CD4-positive, alpha-beta T cell treated with Interleukin-21 for 1 hour (primary cell): Measurements from ENCODE around the gene TAF15.
A peak's percentile ranks its signal among the peaks of the same experiment; 100 is the strongest.

ENCODE experiments used
- DNase-seq: peaks from one replicate; pipeline ENCODE4 v3.0.0-alpha.2; 2020

TAF15 gene

DNA sequence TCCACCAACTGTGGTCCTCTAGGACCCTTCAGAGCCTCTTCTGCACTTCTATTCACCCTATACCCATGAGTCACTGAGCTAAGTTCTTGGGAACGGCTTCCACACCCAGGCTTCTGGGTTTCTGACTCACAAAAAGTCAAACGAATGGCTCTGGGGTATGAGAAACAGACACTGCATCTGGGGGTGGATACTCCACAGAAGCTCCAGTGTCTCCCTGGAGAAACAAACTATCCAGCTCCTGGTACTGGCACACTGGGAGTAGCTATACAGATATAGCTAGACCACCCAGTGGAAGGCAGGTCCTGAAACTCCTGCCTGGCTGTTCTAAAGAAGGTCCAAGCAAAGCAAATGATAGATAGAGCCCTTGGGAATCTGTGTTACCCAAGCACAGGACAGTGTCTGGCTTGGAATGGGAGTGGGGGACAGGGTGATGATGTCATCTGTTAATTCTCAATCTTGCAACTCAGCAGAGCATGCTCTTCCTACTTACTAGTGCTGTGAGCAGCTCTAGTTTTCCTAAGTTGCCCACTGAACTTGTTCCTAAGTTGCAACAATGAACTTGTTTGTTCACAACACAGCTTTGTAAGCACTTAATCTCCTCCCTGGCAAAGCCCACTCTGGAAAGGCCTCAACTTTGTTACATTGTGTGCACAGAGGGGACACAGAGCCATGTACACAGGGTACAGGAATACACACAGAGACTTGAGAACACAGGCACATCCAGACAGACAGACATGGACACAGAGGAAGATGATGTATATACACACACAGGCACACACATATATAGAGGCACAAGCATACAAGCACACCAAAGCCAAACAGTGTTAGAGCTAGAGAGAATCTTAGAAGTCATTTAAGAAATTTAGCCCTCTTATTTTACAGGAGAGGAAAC is 20.6 kb upstream of the TAF15 start:
- DNase-seq, result no peak

DNA sequence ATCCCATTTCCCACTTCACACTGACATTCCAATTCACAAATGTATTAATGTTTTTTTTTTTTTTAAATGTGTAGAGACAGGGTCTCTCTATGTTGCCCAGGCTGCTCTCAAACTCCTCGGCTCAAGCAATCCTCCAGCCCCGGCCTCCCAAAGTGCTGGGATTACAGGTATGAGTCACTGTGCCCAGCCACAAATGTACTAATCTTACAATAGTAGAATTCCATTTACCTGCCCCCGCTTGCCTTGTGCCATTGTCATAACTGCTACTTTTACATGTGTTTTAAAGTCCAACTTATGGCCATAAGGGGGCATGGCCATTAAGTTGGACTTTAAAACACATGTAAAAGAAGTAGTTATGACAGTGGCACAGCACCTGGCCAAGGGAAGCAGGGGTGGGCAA is 18.4 kb upstream of the TAF15 start:
- no peak for DNase-seq

DNA sequence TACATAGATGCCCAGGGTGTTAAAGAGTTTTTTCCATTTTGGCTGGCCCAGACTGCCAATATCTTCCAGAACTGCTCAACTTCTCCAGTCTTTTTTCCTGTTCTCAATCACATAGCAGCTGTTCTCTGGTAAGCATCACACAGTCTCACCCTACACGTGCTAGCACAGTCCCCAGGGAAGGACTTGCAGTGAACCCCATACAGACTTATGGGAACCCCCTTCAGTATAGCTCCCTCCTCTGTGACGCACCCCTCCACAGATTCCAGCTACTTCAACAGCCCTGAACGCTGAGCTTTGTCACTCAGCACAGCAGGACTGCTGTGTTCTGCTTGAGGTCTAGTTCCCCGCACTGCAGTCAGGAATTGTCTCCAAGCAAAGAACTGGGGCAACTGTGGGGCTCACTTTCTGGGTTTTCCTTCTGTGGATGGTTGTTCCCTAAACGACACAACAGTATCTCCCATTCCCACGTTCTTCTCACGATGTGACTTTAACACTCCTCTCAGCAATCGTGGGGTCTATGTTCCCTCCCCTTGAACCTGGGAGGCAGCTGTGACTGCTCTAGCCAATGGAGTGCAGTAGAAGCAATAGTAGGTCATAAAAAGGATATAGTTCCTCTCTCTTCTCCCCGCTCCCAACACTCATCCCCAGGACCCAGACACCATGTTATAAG is 17.5 kb upstream of the TAF15 start:
- DNase-seq, result no peak

DNA sequence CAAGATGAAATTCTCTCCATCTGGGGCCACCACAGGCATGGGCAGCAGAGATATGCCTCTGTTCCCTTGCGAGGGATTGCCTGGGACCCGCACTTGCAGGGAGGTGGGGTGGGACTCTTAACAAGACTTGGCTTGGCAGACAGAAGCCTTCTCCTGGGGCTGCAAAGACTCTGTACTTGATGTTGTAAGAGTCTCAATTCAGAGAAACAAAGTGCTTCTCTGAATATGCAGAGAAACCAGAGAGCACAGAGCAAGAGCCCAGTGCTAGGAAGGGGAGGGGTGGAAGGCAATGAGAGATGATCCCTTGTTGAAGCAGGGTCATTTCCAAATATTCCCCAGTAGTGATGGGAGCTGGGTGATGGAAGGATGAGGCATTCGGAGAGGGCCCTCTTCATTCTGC is 16.0 kb upstream of the TAF15 start:
- DNase-seq, result no peak

DNA sequence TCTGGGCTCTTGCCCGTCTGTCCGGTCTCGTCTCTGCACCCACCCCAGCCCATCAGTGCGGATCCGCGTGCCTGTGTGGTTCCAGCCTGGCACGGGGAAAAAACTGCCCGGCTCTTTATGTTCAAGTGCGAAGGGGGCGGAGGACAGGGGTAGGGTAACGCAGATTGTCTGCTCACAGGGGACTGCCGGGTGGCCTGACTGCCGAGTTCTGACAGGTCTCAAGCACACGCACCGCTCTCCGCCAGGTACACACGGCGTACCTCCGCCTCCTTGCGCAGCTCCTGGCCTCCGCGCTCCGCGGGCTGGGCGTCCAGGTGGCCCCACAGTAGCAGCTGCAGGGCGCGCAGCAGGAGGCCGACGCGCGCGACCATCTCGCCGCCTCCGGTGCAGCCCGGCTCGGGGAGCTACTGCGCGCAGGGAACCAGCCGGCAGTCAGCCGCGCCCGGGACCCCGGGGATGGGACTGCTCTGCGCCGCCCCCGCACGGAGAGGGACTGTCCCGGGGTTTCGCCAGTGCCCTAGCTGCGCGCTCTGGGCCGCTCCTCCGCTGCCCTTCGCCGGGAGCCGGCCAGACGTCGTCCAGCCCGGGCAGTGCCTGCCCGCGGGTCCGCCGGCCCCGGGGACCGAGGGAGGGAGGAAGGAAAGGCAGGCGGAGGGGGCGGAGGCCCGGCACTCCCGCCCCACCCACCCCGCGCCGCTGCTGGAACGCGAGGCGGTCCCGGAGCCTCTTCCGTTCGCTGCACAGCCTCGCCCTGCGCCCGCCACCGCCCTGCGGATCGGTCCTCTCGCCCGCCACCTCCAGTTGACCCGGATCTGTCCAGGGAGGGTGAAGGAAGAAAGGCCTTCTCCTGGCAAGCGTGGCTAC is 14.0 kb upstream of the TAF15 start, which contains the start of gene MMP28:
Gene MMP28 (minus strand): TSS at position 635 of the 864 bp plus-strand sequence. CDS start 264 bp downstream, at position 371.
- peak; percentile 13 for DNase-seq

DNA sequence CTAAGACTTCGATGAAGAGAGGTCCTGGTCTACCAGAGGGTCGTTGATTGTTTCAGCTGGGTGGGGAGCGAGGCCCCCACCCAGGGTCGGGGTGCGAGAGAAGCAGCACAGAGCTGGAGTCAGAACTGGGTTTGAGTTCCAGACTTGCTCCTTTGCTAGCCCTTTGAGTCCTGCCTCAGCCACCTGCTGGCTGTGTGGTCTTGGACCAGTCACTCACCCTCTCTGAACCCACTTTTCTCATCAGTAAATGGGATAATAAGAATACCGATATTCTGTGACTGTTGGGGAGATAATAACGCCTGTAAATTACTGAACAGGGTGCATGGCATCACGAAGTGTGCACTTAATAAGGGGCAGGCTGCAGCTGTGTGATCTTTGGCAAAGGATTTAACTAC is 13.4 kb upstream of the TAF15 start:
- DNase-seq, result no peak

DNA sequence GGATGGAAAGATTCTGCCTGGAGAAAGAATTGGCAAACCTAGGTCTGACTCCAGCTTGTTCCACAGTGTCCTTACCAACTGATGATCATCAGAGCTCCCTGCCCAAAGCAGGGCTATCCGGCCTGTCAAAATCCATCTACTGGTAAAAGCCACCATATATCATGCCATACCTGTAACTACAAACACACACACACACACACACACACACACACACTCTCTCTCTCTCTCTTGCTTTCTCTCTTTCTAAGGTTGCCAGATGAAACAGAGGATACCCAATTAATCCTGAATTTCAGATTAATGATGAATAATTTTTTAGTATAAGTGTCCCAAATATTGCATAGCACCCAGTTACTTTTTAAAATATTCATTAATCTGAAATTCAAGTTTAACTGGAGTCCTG is 12.3 kb upstream of the TAF15 start:
- no peak for DNase-seq

DNA sequence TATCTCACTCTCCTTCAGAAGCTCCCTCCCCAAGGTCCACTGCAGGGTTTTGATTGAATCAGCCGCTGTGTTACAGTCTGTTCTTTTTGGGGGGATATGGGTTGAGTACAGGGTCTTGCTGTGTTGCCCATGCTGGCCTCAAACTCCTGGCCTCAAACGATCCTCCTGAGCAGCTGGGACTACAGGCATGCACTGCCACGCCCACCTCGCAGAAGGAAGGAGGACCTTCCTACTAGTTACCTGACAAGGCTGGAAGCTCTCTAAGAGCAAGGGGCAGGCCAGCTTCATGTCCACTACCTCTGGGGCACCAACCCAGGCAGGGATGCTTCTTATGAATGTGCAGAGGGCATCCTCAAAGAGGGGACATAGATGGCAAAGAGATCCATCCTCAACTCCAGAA is 11.9 kb upstream of the TAF15 start:
- DNase-seq, result no peak

DNA sequence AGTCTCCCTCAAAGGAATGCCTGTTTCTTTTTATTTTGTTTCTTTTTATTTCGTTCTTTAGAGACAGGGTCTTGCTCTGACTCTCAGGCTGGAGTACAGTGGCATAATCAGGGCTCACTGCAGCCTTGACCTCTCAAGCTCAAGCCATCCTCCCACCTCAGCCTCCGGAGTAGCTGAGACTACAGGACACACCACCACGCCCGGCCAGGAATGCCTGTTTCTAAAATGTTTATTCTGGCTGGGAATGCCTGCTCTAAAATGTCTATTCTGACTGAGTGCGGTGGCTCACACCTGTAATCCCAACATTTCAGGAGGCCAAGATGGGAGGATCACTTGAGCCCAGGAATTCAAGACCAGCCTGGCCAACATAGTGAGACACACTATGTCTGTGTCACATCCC is 11.4 kb upstream of the TAF15 start:
- DNase-seq, result no peak

DNA sequence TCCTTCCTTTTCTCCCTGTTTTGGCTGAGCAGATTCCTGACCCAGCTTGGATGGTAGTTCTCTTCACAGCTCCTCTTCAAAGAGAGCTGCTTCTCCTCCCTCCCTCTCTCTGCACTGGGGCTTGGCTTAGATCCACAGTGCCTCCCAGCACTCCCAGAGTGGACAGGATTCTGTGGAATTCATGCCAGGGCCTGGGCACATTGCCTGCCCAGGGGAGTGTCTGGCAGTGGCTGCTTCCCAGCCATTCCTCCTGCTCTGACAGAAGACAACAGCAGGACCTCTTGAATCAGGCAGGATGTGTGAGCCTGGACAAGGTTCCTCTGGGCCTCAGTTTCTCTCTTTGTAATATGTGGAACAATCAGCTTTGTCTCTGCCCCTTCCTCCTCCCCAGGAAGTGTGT is 9.3 kb upstream of the TAF15 start:
- DNase-seq, result no peak

DNA sequence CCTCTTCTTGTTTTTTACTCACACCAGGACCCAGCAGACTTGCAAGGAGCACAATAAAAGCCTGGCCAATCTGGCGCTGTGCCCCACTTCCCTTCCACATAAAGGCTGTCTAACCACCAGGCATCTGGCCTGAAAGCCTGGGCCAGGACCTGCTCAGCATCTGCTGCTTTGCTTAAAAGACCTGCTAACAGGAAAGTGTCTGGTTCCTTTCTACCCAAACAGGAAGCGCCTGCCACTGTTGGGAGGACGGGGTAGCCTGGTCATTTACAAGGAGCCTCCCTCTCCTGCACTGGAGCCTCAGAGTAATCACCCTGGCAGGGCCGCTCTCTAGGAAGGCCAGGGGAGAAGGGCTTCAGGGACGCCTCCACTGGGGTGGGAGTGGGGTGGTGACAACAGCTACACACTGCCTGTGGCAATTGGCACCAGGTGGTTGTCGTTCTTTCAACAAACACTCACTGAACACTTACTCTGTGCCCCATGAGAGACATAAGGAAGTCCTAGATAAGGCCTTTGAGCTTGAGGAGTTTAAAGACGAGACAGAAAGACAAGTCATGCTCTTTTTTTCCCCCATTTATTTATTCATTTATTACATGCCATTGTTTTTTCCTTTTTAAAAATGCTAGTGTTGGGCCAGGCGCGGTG is 7.6 kb upstream of the TAF15 start:
- DNase-seq, result no peak

DNA sequence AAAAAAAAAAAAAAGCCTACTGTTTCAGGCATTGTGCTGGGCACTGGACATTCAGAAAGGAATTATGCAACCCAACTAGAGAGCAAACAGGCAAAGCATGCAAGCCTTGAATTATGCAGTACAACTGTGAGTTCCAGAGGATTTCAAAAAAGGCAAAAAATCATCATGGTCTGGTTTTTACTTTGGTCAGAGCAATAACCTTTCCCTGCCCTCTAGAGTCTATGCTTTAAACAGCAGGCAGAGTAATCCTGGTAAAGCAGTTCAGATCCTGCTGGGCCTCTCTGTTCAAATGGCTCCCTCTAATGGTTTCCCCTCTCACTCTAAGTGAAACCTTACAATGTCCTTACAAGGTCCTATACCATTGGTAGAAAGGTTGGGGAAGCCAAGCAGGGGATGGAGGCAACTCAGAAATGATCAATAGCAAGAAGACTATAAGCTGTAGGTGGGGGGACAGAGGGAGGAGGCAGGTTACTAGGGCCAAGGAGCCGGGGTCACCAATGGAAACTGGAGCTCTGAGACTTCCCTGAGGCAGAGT is 4.6 kb upstream of the TAF15 start:
- DNase-seq, result peak; percentile 82

DNA sequence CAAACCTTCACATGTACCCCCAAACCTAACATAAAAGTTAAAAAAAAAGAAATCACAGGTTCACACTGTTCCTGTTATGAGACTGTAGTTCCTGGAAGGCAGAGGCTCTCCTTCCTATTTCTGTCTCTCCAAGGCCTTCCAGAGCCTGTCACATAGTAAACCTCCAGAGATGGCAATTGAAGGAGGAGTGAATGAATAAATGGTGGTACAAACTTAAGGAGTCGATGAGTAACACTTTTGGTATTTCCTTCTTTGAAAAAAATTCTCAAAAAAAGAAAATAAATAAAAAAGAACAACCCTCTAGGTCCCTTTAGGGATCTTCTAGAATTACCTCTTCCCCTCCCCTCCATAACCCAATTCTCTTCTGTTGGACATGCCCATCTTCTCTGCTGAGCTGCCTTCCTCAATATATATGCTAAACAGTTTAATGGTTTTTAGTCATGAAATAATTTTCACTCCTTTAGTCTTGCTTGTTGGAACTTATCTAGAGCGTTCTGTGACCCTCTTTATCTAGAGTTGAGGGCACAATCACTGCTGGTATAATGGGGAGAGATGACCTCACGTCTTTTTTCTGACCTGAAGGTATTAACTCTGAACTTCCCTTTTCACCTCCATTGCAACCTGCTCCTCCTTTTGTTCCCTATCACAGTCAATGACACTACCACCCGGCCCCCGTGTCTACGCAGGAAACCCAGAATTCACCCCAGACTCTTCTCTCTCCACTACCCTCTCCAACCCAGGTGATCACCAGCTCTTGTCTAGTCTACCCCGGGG is 1.7 kb upstream of the TAF15 start:
- no peak for DNase-seq

DNA sequence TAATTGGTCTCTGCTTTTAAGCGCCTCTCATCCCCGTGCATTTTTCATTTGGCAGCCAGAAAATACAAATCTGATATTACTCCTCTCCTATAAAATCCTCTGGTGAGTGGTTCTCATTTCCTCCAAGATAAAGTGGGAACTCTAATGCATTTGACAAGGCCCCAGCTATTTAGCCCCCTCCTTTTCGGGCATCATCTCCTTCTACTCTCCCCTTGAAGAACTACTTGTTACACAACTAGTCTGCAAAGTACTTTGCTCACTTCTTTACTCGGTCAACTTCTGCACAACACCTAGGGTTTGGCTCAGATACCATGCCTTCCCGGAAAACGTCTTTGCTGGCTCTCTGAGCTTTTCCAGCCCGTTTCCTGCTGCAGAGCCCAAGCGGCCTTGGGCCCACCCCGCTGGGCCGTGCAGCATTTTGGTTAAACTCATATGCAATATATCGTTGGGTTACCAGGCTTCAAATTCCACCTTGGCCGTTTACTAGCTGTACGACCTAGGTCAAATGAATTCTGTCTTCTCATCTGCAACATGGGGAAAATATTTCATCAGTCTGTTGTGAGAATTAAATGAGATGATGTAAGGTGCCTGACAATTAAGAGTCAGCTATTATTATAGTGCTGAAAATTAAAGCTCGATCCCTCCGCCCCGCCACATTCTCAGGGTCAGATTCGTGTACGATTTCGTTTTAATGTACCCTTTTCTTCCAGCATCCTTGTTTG is 883 bp upstream of the TAF15 start:
- DNase-seq, result no peak

DNA sequence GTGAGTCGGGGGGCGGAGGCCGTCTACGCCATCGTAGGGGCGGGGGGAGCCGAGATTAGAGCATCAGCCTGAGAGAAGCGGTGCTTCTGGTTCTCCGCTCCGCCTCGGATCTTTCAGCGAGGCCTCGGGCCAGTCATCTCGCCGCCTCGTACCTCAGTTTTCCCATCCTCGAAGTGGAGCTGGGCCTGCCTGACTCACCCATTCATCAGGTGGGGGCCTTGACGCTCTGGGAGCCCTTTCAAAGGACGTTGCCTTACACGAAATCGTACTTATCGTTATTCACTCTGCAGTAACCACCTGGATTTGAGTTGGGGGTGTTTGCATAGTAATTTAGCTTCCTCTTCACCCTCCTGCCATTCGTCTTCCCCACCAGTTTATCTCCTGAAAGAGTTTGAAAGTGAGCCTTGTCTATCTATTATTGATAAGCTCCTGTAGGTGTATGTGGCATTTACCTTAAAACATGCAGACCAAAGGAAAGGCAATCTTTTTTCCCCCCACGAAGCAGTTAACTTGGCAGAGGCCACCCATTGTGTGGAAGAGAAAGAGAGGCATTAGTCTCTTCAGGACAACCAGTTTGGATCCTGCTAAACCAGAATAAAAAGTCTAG is 674 bp downstream of the TAF15 start:
- DNase-seq, result no peak

DNA sequence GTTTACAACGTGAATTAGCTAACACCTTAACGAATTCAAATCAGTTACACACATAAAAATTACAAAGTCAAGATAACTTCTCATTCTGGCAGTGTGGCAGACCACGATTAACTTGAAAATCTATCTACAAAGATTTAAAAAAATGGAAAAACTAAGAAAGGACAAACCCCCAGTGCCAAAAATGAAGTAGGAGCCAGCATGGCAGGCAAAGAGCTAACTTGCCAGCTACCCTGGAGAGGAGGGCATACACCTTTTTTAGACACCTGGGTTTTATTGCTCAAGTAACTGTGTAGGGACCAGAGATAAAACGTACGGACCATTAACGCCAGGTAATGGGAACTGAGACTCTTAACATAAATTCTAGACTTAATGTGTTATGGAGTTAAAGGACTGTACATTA is 2.5 kb downstream of the TAF15 start:
- DNase-seq, result no peak

DNA sequence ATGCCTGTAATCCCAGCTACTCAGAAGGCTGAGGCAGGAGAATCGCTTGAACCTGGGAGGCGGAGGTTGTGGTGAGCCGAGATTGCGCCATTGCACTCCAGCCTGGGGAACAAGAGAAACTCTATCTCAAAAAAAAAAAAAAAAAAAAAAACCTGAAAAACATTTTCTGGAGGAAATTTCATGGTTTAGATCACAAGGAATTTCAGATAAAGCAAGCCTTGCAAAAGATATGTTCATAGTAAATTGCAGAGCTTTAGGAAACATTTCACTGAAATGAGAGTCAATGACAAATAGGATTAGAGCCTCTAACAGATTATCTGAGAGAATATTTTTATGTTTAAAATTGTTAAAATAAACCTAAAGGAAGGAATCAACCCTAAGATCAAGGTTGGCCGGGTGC is 3.2 kb downstream of the TAF15 start:
- DNase-seq, result no peak

DNA sequence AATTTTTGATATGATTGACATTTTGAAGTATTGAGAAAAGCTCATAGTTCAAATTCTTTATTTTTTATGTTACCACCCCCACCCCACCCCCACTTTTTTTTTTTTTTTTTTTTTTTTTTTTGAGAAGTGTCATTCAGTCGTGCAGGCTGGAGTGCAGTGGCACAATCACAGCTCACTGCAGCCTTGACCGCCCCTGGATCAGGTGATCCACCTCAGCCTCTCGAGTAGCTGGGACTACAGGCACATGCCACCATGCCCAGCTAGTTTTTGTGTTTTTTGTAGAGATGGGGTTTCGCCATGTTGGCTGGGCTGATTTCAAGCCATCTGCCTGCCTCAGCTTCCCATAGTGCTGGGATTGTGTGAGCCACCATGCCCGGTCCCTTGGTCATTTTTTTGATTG is 7.4 kb downstream of the TAF15 start:
- no peak for DNase-seq

DNA sequence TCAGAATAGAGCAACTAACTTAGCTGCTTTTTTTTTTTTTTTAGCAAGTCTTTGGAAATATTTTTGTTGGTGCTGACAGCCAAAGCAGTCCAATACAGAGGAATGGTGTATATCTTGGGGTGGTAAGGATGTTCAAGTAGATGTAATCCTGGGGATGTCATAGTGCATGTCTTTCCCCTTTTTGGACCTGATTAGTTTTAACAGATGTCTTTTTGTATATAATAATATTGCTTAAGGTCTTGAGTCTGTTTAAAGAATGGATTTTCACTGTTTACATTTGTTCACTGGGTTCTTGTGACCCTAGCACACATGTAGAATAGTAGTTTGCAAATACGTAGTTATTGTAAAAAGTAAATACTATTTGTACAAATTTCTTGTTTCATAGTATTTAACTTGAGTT is 7.9 kb downstream of the TAF15 start:
- no peak for DNase-seq

DNA sequence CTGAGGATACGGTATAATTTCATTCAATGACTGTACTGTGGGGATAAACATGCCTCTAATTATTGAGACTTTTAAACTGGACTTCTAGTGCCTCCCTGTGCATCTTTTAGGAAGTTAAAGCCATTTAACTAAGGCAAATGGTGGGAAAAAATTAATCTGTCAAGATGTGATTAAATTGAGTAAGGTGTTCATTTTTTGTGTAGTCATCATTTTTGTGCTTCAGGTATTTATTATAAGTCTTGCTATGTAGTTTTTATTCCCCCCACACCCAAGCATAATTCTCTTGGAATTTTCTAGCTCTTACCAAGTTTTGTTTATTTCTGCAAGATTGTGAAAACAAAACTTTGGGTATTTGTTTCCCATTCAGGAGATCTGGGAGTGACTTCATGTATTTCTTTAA is 10.2 kb downstream of the TAF15 start:
- DNase-seq, result no peak

DNA sequence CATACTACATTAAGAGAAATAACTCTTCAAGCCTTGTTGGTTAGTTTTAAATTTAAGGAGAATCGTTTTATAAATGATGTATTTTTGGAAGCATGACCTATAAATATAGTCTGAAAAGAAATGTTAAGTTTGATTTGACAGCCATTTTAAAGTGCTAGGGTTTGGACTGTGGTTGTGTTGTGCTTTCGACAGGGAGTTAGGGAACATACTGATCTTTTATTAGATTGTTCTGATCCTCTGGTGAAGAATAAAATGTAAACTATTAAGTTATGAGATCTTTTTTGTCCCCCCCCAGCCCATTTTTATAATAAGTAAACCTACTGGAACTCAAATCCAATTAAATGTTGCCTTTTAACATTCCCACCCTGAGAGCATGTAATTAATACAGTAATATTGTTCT is 12.0 kb downstream of the TAF15 start:
- DNase-seq, result no peak
